SK-N-SH (cell line): ENCODE results near the gene RASA3. TPM values are rescaled to one million over a fixed set of nuclear protein-coding genes. Genes with fewer than 3 reads are reported as not detected.
"Not testable (repeated sequence)": the region's sequence is repeated elsewhere in the genome, so short reads cannot be mapped to it uniquely, and the experiment has no call there.

Source experiments
- CTCF ChIA-PET: fragments of 300-600, 350-600 bp; formaldehyde crosslinking; extraction: SDS; loops from one replicate; lab custom pipeline; 2021; lab: Yijun Ruan, JAX
- POLR2A ChIA-PET: fragments of 350-600 bp; sonication (Branson Sonifier 250); formaldehyde crosslinking; extraction: SDS; loops from one replicate; lab custom pipeline; 2020; ENCODE audit warnings: antibody characterized with exemption, inconsistent platforms; lab: Yijun Ruan, JAX
- DNase-seq: peaks from one replicate; pipeline ENCODE4 v3.0.0; 2012
- H2AFZ ChIP-seq: fragments of 200-600 bp; sonication (generic); 2 replicates; pipeline ENCODE4 v1.8.1; 2016; ENCODE audit warnings: antibody characterized with exemption, mild to moderate bottlenecking, low read depth
- H3F3A ChIP-seq: fragments of 200-600 bp; sonication (generic); replicated peaks from 2 replicates; pipeline ENCODE3; 2016; ENCODE audit warnings: antibody characterized with exemption, mild to moderate bottlenecking; ENCODE audit not compliant: insufficient read depth
- H3K27ac ChIP-seq, 2 experiments: fragments of 200-500 bp in 1 of 2; fragments of 200-600 bp in 1 of 2; sonication (Bioruptor generic) in 1 of 2; sonication (generic), shearing (Covaris generic) in 1 of 2; 2 replicates each; pipeline versions ENCODE4 v1.5.1 to v1.6.1; 2014 to 2016; ENCODE audit warnings: low read depth in 2 of 2, inconsistent platforms in 1 of 2, low read length in 1 of 2, mild to moderate bottlenecking in 1 of 2, mixed read lengths in 1 of 2
- H3K27me3 ChIP-seq: fragments of 200-600 bp; sonication (generic), shearing (Covaris generic); 2 replicates; pipeline ENCODE4 v1.6.1; 2016; ENCODE audit warnings: mixed run types; ENCODE audit not compliant: insufficient read depth
- H3K36me3 ChIP-seq, 2 experiments: fragments of 200-500 bp in 1 of 2; fragments of 200-600 bp in 1 of 2; sonication (Bioruptor generic) in 1 of 2; sonication (generic) in 1 of 2; replicated peaks in 1 of 2; 2 replicates each; pipeline versions ENCODE3 to v1.5.1; 2014 to 2016; ENCODE audit warnings: low read length in 1 of 2, mild to moderate bottlenecking in 1 of 2; ENCODE audit not compliant: insufficient read depth in 2 of 2, control insufficient read depth in 1 of 2
- H3K4me1 ChIP-seq, 2 experiments: fragments of 200-500 bp in 1 of 2; fragments of 200-600 bp in 1 of 2; sonication (Bioruptor generic) in 1 of 2; sonication (generic), shearing (Covaris generic) in 1 of 2; 2 replicates each; pipeline versions ENCODE4 v1.5.1 to v1.6.1; 2014 to 2016; ENCODE audit warnings: low read depth in 1 of 2, low read length in 1 of 2, mixed run types in 1 of 2; ENCODE audit not compliant: insufficient read depth in 2 of 2, control insufficient read depth in 1 of 2
- H3K4me2 ChIP-seq: fragments of 200-600 bp; sonication (generic), shearing (Covaris generic); 2 replicates; pipeline ENCODE4 v1.6.1; 2017; ENCODE audit warnings: mixed run types
- H3K4me3 ChIP-seq, 2 experiments: fragments of 200-500 bp in 1 of 2; fragments of 200-600 bp in 1 of 2; sonication (Bioruptor generic) in 1 of 2; sonication (generic), shearing (Covaris generic) in 1 of 2; 2 replicates each; pipeline versions ENCODE4 v1.5.1 to v1.8.1; 2014 to 2016; ENCODE audit warnings: low read depth in 2 of 2, inconsistent platforms in 1 of 2, low read length in 1 of 2, mild to moderate bottlenecking in 1 of 2, mixed read lengths in 1 of 2, moderate library complexity in 1 of 2
- H3K79me2 ChIP-seq: fragments of 200-600 bp; sonication (generic); 2 replicates; pipeline ENCODE4 v1.8.1; 2017; ENCODE audit warnings: mild to moderate bottlenecking; ENCODE audit not compliant: insufficient read depth
- H3K9ac ChIP-seq: fragments of 200-600 bp; sonication (generic); 2 replicates; pipeline ENCODE4 v1.6.1; 2017; ENCODE audit warnings: mixed run types
- H3K9me2 ChIP-seq: fragments of 200-600 bp; sonication (generic); 2 replicates; pipeline ENCODE4 v1.6.1; 2017; ENCODE audit warnings: mixed run types
- H3K9me3 ChIP-seq: fragments of 200-600 bp; sonication (generic); 2 replicates; pipeline ENCODE4 v1.6.1; 2017; ENCODE audit warnings: mixed run types, mild to moderate bottlenecking, moderate library complexity
- H4K20me1 ChIP-seq: fragments of 200-600 bp; sonication (generic); 2 replicates; pipeline ENCODE4 v1.6.1; 2017; ENCODE audit warnings: mild to moderate bottlenecking, mixed run types; ENCODE audit not compliant: insufficient read depth
- NFIC ChIP-seq: IDR thresholded peaks from 2 replicates; pipeline ENCODE4 v1.4.0; 2012; ENCODE audit warnings: borderline replicate concordance
- YY1 ChIP-seq: IDR thresholded peaks from 2 replicates; pipeline ENCODE4 v1.4.0; 2012; ENCODE audit warnings: low read depth, mild to moderate bottlenecking
- WGBS: methylation state at CpG from one replicate; pipeline ENCODE4 v1.1.6; 2017; ENCODE audit warnings: low lambda C conversion rate; 5-methylcytosine and 5-hydroxymethylcytosine counted together
- polyA plus RNA-seq, 3 experiments: library from polyadenylated mRNA; depleted of rRNA; stranded (reverse); fragments of >200 nt; gene quantifications; 2 replicates each; pipeline ENCODE4 v1.2.3, GENCODE V29; 2012
- TF ChIP-seq, protein P1 (sequence below): IDR thresholded peaks from 2 replicates; pipeline ENCODE4 v1.4.0; 2012; ENCODE audit warnings: low read depth

The RASA3 gene
- polyA plus RNA-seq, 1 of the 3 experiments (the other 2 are of a cell fraction): 25.1 TPM

DNA sequence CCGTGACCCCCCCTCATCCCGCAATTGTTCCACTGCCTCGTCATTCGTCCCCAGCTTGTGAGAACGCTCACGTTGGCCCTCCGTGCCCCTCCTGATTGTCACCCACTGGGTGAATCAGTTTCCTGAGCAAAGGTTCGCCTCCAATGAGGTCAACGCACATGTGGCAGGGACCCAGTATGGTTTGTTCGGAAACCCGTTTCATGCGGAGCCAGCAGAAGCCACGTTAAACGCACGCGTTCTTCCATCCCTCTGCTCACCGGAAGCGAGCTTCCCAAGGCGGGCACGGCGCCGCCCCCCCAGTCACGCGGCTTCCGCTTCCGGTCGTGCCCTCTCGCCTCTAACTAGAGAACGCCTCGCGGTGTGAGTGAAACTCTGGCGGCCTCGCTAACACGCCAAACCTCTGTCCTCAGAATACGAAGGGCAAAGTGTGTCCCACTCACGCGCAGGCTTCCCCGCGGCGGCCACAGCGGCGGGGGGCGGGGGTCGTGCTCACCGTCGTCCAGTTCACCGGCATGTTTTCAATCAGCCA lies 28.7 kb upstream of the RASA3 start:
- WGBS: 91% methylated on average over 47 of the region's 47 CpGs
- H4K20me1 ChIP-seq: no peaks in the 10 kb centered on the region
- no peak overlapping the region for H3K27ac ChIP-seq
- H3K9me3 ChIP-seq: no peaks in the 10 kb centered on the region
- H3K4me2 ChIP-seq: no peak overlapping the region
- H3F3A ChIP-seq: no peaks in the 10 kb centered on the region
- H3K4me1 ChIP-seq: peaks cover 0 to 10% of the 10 kb centered on the region in 2 experiments; a peak in 1 of 4 replicates
- no peak for TF ChIP-seq NFIC
- TF ChIP-seq, protein P1, sequence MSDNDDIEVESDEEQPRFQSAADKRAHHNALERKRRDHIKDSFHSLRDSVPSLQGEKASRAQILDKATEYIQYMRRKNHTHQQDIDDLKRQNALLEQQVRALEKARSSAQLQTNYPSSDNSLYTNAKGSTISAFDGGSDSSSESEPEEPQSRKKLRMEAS: no peak
- no peak overlapping the region for H3K4me3 ChIP-seq
- H2AFZ ChIP-seq: no peak overlapping the region
- H3K9ac ChIP-seq: no peak overlapping the region
- no peak for DNase-seq
- ChIA-PET CTCF (interaction anchor here (1.4 kb wide), 1 partner anchor 13 kb away, joined by 3 read pairs; no protein-coding TSS in a partner anchor), POLR2A (no interaction called here)
- H3K27me3 ChIP-seq: no peaks in the 10 kb centered on the region
- no peaks in the 10 kb centered on the region for H3K36me3 ChIP-seq
- H3K79me2 ChIP-seq: no peaks in the 10 kb centered on the region
- no peaks in the 10 kb centered on the region for H3K9me2 ChIP-seq

DNA sequence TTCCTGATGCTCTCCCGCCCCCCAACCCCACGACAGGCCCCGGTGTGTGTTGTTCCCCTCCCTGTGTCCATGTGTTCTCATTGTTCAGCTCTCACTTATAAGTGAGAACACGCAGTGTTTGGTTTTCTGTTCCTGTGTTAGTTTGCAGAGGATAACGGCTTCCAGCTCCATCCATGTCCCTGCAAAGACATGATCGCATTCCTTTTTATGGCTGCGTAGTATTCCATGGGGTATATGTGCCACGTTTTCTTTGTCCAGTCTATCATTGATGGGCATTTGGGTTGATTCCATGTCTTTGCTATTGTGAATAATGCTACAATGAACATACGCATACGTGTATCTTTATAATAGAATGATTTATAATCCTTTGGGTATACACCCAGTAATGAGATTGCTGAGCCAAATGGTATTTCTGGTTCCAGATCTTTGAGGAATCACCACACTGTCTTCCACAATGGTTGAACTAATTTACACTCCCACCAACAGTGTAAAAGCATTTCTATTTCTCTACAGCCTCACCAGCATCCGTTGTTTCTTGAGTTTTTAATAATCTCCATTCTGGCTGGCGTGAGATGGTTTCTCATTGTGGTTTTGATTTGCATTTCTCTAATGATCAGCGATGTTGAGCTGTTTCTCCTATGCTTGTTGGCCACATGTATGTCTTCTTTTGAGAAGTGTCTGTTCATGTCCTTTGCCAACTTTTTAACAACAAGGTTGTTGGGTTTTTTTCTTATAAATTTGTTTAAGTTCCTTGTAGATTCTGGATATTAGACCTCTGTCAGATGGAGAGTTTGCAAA lies 26.6 kb upstream of the RASA3 start:
- H3F3A ChIP-seq, H3K27ac ChIP-seq, H3K9me2 ChIP-seq, H4K20me1 ChIP-seq, CTCF ChIA-PET, H3K36me3 ChIP-seq, H2AFZ ChIP-seq, H3K27me3 ChIP-seq, H3K79me2 ChIP-seq, H3K4me2 ChIP-seq, H3K9me3 ChIP-seq, DNase-seq, H3K9ac ChIP-seq, H3K4me1 ChIP-seq, H3K4me3 ChIP-seq, POLR2A ChIA-PET: not testable (repeated sequence)
- WGBS: 81% methylated on average over 13 of the region's 13 CpGs

DNA sequence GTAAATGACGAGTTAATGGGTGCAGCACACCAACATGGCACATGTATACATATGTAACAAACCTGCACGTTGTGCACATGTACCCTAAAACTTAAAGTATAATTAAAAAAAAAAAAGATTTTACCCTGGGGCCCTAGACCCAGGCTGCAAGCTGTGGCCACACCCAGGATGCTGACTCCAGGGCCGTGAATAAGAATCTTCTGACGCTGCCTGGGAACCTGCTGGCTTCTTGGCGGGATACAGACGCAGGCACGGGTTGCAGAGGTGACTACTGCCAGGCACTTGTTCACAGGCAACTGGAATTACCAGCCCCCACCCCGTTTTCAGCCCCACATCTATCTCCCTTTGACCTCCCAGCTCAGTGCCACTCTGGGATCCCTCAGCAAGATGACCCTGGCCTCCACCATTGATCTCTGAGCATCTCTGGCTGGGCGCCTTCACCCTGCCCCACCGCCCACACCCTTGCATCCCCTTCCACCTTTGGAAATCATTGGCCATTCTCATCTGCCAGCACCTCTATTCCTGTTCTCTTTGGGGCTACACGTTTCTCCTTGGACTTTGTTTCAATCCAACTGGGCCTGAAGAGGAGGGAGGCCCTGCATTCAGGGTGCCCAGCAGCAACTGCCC lies 25.6 kb upstream of the RASA3 start:
- peaks cover 0 to 5% of the 10 kb centered on the region in 2 experiments; a peak in 1 of 4 replicates for H3K4me1 ChIP-seq
- WGBS: 62% methylated on average over 11 of the region's 11 CpGs
- no peak overlapping the region for H3K4me2 ChIP-seq

More for the DNA sequence above, 25.6 kb upstream of the RASA3 start:
- POLR2A ChIA-PET: no interaction called here
- Histone ChIP-seq H3K27ac (no peak overlapping the region), H3F3A (no peaks in the 10 kb centered on the region), H3K27me3 (no peaks in the 10 kb centered on the region), H3K79me2 (no peaks in the 10 kb centered on the region), H3K36me3 (no peaks in the 10 kb centered on the region), H3K9me2 (no peaks in the 10 kb centered on the region)
- no peak for DNase-seq
- no peak for TF ChIP-seq YY1
- TF ChIP-seq, all 33 proteins: peak for 0
- no peak overlapping the region for H3K9ac ChIP-seq
- CTCF ChIA-PET: no interaction called here
- H3K9me3 ChIP-seq: no peaks in the 10 kb centered on the region
- no peak overlapping the region for H3K4me3 ChIP-seq
- H4K20me1 ChIP-seq: no peaks in the 10 kb centered on the region
- H2AFZ ChIP-seq: no peak overlapping the region
